ENCODE measurements around the gene RAD54L. TPM values are rescaled to one million over a fixed set of nuclear protein-coding genes. Genes with fewer than 3 reads are reported as not detected.

RAD54L gene
- total and polyA plus RNA-seq, 3 donors from 2014 or later, result 17.9 to 31.4 (median 24.5) TPM

DNA sequence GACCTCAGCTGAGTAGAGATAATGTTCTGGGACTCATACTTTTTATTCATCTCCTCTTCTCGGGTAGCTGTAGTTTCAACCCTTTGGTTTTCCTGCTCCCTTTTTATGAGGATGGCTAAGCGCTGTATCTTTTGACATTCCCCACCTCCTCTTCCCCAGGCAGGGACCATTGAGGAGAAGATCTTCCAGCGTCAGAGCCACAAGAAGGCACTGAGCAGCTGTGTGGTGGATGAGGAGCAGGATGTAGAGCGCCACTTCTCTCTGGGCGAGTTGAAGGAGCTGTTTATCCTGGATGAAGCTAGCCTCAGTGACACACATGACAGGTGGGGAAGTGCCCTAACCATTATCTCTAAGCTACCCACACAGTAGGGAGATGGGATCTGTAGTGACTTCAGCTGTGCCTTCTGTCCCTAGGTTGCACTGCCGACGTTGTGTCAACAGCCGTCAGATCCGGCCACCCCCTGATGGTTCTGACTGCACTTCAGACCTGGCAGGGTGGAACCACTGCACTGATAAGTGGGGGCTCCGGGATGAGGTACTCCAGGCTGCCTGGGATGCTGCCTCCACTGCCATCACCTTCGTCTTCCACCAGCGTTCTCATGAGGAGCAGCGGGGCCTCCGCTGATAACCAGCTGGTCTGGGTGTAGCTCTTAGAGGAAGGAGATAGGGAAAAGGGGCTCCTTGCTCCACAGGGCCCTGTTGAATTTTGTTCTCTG lies 30.3 kb downstream of the RAD54L start:
- Histone ChIP-seq H3K4me3 (no peak overlapping the region), H3K27me3 (no peaks in the 10 kb centered on the region), H3K36me3 (ENCODE audit: low read depth, missing control alignments) (no peaks in the 10 kb centered on the region), H3K27ac (no peak overlapping the region), H3K9me3 (no peaks in the 10 kb centered on the region), H3K4me1 (no peaks in the 10 kb centered on the region)
- DNase-seq, result no peak
- TF ChIP-seq, protein P1, sequence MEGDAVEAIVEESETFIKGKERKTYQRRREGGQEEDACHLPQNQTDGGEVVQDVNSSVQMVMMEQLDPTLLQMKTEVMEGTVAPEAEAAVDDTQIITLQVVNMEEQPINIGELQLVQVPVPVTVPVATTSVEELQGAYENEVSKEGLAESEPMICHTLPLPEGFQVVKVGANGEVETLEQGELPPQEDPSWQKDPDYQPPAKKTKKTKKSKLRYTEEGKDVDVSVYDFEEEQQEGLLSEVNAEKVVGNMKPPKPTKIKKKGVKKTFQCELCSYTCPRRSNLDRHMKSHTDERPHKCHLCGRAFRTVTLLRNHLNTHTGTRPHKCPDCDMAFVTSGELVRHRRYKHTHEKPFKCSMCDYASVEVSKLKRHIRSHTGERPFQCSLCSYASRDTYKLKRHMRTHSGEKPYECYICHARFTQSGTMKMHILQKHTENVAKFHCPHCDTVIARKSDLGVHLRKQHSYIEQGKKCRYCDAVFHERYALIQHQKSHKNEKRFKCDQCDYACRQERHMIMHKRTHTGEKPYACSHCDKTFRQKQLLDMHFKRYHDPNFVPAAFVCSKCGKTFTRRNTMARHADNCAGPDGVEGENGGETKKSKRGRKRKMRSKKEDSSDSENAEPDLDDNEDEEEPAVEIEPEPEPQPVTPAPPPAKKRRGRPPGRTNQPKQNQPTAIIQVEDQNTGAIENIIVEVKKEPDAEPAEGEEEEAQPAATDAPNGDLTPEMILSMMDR (IDR thresholded peaks at IDR 0.05), result no peak
- no peak for TF ChIP-seq POLR2A (IDR thresholded peaks at IDR 0.05)
- intact Hi-C loops (cut with DNase I; ENCODE audit: low total_unique reads), result no loop called here
- WGBS, 2 donors, result 79 to 89% methylated on average over 13 to 14 of the region's 14 CpGs

DNA sequence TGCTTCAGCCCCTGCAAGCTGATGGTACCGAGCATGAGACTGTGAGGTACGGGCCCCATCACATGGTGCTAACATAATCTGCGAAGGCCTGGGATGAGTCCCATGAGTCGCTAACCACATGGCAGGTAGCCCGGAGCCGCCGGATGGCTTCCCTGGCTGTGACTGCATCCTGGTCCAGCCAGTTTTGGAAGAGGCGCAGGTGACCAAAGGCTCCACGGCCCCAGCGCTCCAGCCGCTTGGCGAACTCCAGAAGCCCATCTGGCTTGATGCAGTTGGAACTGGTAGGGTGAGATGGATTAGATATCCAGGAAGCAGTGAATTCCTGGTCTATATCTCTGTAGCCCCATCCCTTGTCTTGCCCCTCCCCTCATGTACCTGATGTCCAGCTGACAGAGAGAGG lies 31.2 kb downstream of the RAD54L start:
- intact Hi-C loops (cut with DNase I; ENCODE audit: low total_unique reads), result no loop called here
- TF ChIP-seq, protein P1 (IDR thresholded peaks at IDR 0.05), result no peak
- no peak for TF ChIP-seq POLR2A (IDR thresholded peaks at IDR 0.05)
- Histone ChIP-seq H3K27me3 (no peaks in the 10 kb centered on the region), H3K4me1 (no peaks in the 10 kb centered on the region), H3K9me3 (no peaks in the 10 kb centered on the region), H3K27ac (no peak overlapping the region), H3K4me3 (no peak overlapping the region), H3K36me3 (ENCODE audit: low read depth, missing control alignments) (no peaks in the 10 kb centered on the region)
- 71 to 91% methylated on average over 7 to 12 of the region's 12 CpGs for WGBS, 2 donors
- DNase-seq, result peak; percentile 21

DNA sequence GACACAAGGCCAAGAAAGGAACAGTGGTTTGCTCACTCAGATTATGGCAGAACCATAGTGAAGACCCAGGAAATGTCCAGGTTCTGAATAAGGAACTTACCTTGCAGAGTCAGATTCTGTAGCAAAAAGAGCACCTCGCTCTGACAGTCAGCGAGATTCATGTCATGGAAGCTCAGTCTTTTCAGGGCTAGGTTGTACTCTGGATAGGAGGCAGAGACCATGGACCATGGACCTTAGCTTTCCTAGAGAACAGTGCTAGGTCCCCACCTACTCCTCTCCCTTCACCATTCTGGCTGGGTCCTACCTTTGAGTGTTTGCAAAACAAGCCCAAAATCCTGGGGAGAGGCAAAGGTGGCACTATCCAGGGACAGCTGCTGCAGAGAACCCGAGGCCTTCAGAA lies 32.5 kb downstream of the RAD54L start:
- Histone ChIP-seq H3K4me3 (no peak overlapping the region), H3K36me3 (ENCODE audit: low read depth, missing control alignments) (no peaks in the 10 kb centered on the region), H3K27me3 (no peaks in the 10 kb centered on the region), H3K9me3 (no peaks in the 10 kb centered on the region), H3K4me1 (no peaks in the 10 kb centered on the region), H3K27ac (no peak overlapping the region)
- no peak for DNase-seq
- WGBS, 2 donors, result 93 to 95% methylated on average over 3 of the region's 3 CpGs
- intact Hi-C loops (cut with DNase I; ENCODE audit: low total_unique reads), result no loop called here
- no peak for TF ChIP-seq POLR2A (IDR thresholded peaks at IDR 0.05)
- TF ChIP-seq, protein P1 (IDR thresholded peaks at IDR 0.05), result no peak

DNA sequence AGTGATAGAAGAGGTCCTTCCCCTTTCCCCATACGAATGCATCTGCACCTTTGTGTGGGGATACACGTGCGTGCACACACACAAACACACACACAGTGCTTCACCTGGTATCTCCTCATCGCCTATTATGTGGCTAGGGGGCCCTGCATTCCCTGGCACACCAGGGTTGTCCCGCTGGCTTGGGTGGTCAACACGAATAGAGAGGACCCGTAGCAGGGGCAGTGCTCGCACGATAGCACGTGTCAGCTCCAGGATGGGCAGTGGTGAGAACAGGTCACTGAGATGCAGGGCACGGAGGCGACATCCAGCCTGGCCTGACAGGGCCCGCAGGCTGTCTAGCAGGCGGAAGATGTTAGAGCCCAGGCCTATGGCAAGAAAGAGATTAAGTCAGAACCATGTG lies 33.5 kb downstream of the RAD54L start:
- no peaks in the 10 kb centered on the region for H3K9me3 ChIP-seq
- no peaks in the 10 kb centered on the region for H3K36me3 ChIP-seq (ENCODE audit: low read depth, missing control alignments)
- TF ChIP-seq POLR2A (IDR thresholded peaks at IDR 0.05), result no peak
- TF ChIP-seq, protein P1 (IDR thresholded peaks at IDR 0.05), result no peak
- no peak for DNase-seq
- H3K27me3 ChIP-seq, result no peaks in the 10 kb centered on the region
- no peaks in the 10 kb centered on the region for H3K4me1 ChIP-seq
- H3K27ac ChIP-seq, result no peak overlapping the region
- intact Hi-C loops (cut with DNase I; ENCODE audit: low total_unique reads), result no loop called here
- 93 to 96% methylated on average over 13 to 14 of the region's 14 CpGs for WGBS, 2 donors
- H3K4me3 ChIP-seq, result no peak overlapping the region

DNA sequence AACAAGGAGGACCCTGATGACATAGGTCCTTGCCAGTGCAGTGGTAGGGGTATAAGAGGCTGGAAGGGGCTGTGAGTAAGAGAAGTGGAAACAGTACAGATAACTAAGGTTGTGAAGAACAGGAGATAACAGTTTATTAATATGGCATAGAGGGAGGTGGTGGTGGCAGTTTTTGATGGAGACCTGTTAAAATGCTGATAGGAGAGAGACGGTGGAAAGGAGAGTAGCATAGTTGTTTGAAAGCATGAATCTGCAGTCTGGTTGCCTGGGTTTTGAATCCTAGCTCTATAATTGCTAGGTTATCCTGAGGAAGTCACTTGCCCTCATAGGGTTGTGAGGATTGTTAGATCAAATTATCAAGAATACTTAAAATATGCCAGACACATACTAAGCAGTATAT lies 36.5 kb downstream of the RAD54L start:
- Histone ChIP-seq H3K36me3 (ENCODE audit: low read depth, missing control alignments) (no peaks in the 10 kb centered on the region), H3K27ac (no peak overlapping the region), H3K27me3 (no peaks in the 10 kb centered on the region), H3K4me1 (no peaks in the 10 kb centered on the region), H3K9me3 (no peaks in the 10 kb centered on the region), H3K4me3 (no peak overlapping the region)
- TF ChIP-seq, protein P1 (IDR thresholded peaks at IDR 0.05), result no peak
- TF ChIP-seq POLR2A (IDR thresholded peaks at IDR 0.05), result no peak
- intact Hi-C loops (cut with DNase I; ENCODE audit: low total_unique reads), result no loop called here
- no peak for DNase-seq
- WGBS, 2 donors, result 69 to 83% methylated on average over 1 of the region's 1 CpG
